HG02943 (cell line): Measurements from ENCODE around the gene SFXN5.

Experiments
- ATAC-seq: cut with Tn5 transposase; IDR thresholded peaks from one replicate; pipeline ENCODE4 v1.9.1; 2021; ENCODE audit warnings: mild to moderate bottlenecking, low read depth, moderate library complexity; ENCODE audit not compliant: unreplicated experiment

SFXN5 gene

GRCh38 chr2:72927619-72928550 is 143.6 kb downstream of the SFXN5 start:
- ATAC-seq = no peak

DNA sequence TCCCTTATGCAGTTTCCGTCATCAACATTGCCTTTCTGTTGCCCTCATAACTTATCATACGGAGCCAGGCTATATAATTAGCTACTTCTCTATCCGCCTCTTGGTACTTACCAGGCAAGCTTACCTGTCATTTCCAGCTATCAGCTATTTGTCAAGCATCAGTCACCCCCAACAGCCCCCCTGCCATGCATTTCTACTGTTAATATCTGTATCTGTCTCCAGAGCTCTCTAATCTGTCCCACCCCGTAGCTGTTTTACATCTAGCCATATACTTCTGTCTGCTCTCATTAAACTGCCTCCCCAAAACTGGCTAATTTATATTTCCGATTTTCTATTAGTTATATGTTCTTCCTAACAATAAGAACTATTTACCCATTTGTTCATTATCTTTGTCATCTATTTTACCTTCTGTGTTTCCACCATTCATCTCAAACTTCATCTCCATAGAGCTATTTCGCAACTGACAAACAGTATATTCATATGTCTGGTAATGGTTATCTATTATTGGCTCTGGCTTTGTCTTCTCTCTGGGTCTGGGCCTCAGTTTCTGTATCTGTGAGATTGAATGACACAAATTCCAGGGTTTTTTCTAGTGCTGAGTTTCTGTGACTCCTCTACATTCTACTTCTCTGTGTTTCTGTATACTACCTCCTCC is 144.6 kb downstream of the SFXN5 start:
- ATAC-seq = no peak

DNA sequence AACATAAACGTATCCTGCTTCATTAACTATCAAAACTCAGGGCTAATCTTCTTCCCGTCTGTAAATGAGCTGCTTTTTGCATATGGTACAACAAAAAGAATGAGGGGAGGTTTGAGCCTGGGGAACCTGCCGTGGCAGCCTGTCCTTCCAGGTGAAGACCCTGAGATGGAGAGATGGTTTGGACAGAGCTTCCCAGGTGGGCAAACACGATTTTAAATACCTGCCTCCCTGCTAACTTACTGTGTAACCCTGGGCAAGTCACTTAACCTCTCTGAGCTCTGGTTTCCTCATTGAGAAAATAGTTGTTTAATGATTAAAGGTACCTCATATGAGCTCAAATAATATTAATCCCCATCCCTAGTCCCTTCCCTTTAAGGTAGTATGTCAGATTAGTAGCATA is 145.1 kb downstream of the SFXN5 start:
- no peak for ATAC-seq

GRCh38 chr2:72925328-72925943 is 146.1 kb downstream of the SFXN5 start:
- ATAC-seq = no peak

GRCh38 chr2:72924353-72925240 is 146.9 kb downstream of the SFXN5 start:
- no peak for ATAC-seq

DNA sequence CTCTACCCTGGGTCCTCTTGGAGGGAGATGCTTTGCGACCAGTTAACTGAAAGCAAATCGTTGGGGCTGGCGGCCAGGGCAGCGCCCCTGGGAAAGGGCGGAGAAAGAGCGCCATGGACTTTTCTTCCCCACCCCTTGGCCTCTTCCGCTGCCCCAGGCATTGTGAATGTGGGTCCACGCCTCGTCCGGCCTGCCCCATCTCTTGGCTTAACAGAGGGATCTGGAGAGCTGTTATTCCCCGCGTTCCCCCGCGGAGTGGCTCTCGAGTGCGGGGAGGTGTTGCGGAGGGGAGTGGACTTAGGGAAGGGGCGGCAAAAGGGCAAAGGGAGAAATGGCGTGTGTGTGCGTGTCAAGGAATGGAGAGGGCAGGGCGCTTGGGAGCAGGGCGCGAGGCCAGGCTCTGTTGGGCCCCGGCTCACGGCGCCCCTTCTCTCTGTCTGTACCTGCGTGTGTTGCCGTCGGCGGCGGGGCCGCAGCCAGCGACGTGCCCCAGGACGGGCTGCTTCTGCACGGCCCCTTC is 147.6 kb downstream of the SFXN5 start:
- ATAC-seq = no peak

DNA sequence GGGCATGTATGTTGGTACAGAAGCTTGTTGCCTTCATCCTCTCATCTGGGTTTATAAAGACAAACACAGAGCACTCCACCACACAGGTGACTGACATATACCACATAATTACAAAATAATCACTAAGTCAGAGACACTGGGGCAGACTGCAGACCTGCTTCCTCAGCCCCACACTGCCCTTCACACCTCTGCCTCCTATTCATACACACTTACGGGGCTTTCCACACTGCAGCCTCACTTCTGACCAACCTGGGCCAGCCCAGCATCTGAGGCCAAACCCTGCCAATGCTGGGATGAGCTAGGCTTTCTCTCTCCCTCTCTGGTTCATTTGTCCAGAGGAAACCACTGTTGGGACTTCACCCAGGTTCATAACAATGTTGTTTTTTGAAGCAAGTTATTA is 149.7 kb downstream of the SFXN5 start:
- ATAC-seq = no peak

- no peak for ATAC-seq
Measured at GRCh38 chr2:72921088-72921851, 150.2 kb downstream of the SFXN5 start.

- ATAC-seq = no peak
Measured at GRCh38 chr2:72920318-72921087, 151.0 kb downstream of the SFXN5 start.

DNA sequence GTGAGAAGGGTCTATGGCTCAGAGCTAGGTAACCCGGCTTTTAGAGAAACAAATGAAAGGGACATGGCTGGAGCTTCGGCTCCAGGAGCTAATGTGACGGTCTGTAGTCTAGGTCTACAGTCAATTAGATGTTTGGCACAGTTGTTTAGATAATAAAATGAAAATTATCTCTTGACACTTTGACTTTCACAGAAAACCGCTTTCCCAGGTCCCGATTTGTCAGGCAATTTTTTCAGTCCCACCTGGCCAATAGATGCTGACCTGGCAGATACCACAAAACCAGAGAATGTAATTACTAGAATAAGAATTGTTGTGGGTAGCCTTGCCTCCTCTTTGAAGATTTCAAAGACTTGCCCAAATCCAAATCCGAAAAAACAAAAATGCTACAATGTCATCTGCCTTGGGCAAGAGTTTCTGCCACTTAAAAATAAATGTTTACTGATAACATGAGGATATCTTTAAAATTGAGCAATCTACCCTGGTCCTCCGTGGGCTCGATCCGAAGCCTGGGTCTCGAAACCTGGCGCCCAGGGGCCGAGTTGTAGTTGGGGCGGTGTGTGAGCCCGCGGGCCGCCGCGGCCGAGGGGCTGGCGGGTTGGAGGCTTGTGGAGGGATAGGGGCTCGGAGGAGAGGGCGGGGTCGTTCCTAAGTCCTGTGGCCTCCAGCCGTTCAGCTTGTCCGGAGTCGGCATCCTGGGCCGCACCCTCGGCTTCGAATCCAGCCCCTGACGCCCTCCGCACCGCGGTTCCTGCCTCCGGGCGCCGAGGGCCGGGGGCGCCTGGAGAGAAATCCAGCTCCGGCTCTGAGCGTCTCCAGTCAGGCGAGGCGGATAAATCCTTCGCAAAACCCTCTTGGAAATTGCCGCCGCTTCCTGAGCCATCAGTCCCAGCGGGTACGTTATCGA is 151.8 kb downstream of the SFXN5 start:
- ATAC-seq = no peak

DNA sequence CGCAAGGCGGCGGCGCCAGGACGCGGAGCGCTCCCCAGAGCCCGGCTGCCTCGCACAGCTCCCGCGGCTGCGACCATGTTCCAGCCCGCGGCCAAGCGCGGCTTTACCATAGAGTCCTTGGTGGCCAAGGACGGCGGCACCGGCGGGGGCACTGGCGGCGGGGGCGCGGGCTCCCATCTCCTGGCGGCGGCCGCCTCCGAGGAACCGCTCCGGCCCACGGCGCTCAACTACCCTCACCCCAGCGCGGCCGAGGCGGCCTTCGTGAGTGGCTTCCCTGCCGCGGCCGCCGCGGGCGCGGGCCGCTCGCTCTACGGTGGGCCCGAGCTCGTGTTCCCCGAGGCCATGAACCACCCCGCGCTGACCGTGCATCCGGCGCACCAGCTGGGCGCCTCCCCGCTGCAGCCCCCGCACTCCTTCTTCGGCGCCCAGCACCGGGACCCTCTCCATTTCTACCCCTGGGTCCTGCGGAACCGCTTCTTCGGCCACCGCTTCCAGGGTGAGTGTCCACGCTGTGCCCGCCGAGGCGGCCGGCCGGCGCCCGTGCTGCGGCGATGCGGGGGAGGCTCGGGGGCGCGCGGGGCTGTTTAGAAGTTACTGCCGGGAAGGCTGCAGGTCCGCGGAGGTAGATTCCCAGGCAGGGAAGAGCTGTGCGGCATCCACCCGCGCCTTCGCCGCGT is 153.5 kb downstream of the SFXN5 start:
- ATAC-seq = no peak

DNA sequence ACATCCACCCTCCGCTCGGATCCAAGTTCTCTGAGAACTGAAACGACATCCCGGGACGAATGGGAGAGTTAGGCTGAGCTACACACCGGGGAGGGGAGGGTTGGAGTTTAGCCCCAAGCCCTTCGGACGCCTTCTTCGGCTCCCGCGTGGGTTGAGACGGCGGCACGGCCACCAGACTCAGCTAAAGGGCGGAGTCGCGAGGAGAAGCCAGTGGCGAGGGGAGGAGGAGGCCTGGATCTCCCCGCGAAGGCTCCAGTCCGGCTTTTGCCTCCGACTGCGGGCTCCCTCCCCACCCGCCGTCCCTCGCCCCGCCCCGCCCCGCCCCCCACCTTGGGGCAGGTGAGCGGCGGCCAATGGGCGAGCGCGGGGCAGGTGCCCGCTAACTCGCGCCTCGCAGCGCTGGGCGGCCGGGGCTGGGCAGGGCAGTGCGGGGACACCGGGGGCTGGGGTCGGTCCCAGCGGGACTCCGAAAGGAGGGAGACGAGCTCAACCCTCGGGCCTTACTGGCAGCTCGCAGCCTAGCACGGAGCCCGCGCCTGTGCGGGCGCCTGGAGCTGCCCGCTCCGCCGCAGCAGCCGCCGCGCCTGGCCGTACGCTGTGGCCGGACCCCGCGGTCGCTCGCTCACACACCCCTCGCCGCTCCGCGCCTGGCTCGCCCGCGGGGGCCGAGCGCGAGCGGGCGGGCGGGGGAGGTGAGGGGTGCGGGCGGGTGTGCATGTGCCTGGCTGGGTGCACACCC is 154.2 kb downstream of the SFXN5 start, which contains the start of gene EMX1:
Gene EMX1, plus strand, starts transcription at position 382 of the 739 bp plus-strand sequence. Its CDS starts 334 bp downstream, at position 716.
- peak; percentile 42 for ATAC-seq

DNA sequence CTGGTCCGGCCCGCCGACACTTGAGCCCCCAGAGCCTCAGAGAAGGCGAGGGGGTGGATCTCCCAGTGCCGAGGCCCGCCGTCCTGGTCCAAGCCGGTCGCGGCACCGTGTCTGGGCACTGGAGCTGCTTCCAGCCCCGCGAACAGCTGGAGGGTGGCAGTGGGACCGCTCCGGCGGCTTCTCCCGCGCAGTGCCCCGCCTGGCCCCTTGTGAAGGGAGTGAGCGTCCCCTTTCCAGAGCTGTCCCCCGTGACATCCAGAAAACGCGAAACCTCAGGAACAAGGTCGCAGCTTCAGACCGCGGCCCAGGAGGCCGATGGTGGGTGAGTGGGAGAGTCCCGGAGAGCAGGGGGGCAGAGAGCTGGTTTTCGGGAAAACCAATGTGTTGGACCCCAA is 154.8 kb downstream of the SFXN5 start:
- ATAC-seq = no peak

DNA sequence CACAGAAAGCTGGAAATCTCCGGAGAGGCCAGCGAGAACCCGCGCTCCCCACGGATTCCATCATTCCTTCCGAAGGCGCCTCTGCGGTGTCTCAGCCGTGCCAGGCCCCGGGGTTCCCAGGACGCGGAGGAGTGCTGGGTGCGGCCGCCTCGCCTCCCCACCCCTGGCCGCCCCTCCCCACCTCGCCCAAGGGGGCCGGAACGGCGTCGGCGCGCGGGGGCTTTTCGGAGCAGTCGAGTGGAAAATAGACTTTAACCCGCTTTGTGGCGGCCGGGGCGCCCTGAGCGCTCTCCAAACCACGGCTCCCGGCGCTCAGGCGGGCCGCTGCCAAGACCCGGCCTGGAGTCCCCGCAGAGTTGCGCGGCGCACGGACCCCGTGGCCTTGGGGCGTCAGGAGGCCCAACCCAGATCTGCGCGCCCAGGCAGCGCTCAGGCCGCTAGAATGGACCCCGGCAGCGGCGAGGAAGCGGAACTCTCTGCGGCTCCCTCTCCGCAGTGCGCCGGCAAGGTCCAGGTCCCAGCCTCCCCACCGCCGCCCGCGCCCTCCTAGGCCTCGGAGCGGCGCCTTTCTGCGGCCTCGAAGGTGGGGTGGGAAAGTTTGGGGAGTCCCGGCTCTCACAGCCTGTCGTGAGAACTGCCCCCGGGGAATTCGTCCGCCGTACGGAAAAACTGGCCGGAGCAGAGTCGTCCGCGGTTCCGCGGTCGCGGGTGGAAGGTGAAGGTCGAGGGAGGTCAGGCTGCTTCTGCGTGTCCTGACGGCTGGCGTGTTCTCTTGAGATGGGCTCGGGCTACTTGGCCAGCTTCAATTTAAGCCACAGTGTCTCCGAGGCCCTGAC is 155.4 kb downstream of the SFXN5 start:
- ATAC-seq = peak; percentile 55

- no peak for ATAC-seq
Measured at GRCh38 chr2:72915320-72915906, 156.1 kb downstream of the SFXN5 start.
